ENCODE data around the gene SPSB2.

The SPSB2 gene

DNA sequence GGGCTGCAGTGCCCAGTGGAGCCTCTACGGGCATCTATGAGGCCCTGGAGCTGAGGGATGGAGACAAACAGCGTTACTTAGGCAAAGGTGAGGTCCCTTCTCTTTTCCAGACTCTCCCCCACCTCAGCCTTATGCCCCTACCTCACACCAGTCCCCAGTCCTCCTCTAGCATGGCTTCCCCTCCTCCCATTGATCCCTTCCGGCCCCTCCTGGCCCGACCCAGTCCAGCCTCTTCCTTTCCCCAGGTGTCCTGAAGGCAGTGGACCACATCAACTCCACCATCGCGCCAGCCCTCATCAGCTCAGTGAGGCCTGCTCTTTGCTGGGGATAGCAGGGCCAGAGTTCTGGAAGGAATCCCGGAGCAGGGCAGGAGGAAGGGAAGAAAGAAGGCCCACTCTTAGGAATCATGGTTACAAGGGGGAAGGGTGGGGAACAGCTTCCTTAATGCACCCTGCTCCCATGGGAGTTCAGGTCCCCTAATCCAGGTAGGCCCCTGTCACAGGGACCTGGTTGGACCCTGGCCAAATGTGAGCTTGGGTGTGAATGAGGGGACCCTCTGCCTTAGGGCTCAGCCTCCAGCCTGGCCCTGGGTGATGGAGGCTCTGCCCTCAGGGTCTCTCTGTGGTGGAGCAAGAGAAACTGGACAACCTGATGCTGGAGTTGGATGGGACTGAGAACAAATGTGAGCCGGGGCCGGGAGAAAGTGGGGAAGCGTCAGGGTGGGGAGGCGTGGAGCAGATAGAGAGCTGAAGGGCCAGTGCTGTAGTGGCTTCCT lies 43.5 kb upstream of the SPSB2 start:
- H3K36me3 ChIP-seq = peaks cover 65% of the 10 kb centered on the region
- no peak for TF ChIP-seq CTCF (IDR thresholded peaks at IDR 0.05; ENCODE audit: low read depth, low read length)
- peak overlapping the region; percentile 78 for H3K4me3 ChIP-seq (ENCODE audit: low read depth, low read length)
- H3K9me3 ChIP-seq (ENCODE audit: severe bottlenecking) = no peaks in the 10 kb centered on the region
- H3K27ac ChIP-seq = peak overlapping the region; percentile 76; the same call in 1 of the 2 replicates
- no peak for DNase-seq
- H3K27me3 ChIP-seq (ENCODE audit: insufficient read depth, low read depth, severe bottlenecking) = no peaks in the 10 kb centered on the region

GRCh38 chr12:6915789-6916285 lies 42.7 kb upstream of the SPSB2 start:
- H3K4me3 ChIP-seq (ENCODE audit: low read depth, low read length) = peak overlapping the region; percentile 78
- H3K27ac ChIP-seq = peak overlapping the region; percentile 76
- H3K36me3 ChIP-seq = peaks cover 57% of the 10 kb centered on the region
- no peak for TF ChIP-seq CTCF (IDR thresholded peaks at IDR 0.05; ENCODE audit: low read depth, low read length)
- no peak for DNase-seq
- H3K27me3 ChIP-seq (ENCODE audit: insufficient read depth, low read depth, severe bottlenecking) = no peaks in the 10 kb centered on the region
- H3K9me3 ChIP-seq (ENCODE audit: severe bottlenecking) = no peaks in the 10 kb centered on the region

DNA sequence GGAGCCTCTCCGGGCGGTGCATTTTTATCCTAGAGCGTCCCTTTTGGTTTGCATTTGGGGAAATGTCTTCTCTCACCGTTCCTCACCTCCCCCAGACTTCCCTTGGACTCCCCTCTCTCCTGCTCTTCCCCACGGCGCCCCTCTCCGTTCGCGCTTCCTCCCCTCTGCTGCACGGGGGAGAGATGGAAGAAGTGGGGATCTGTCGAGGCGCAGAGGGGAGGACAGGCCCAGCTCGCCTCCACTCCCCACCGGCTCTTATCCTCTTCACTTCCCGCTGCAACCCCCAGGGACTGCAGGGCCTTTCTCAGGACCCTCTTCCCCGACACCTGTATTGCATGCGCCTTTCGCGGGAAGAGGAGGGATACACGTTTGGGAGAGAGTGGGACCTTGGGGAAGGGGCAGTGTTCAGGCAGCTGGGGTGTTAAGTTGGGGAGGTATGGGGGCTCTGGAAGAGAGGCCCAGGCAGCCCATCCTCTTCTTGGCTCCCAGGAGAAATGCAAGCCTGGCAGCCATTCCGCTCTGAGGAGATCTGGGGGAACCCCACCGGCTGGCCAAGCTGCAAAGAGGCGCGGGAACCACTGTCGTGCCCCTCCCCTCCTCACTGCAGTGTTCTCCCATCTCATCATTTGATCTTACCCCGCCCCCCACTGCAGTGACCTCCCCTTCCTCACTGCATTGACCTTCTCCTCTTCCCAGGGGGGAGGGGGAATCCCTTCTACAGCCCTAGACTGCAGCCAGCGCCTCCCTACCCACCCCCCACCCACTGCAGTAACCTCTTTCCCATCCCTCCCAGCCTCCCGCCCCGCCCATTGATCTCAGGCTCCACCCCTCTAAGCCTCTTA lies 42.1 kb upstream of the SPSB2 start:
- peak overlapping the region; percentile 78 for H3K4me3 ChIP-seq (ENCODE audit: low read depth, low read length)
- peaks cover 51% of the 10 kb centered on the region for H3K36me3 ChIP-seq
- no peaks in the 10 kb centered on the region for H3K9me3 ChIP-seq (ENCODE audit: severe bottlenecking)
- no peaks in the 10 kb centered on the region for H3K27me3 ChIP-seq (ENCODE audit: insufficient read depth, low read depth, severe bottlenecking)
- no peak for TF ChIP-seq CTCF (IDR thresholded peaks at IDR 0.05; ENCODE audit: low read depth, low read length)
- peak overlapping the region; percentile 89 for H3K27ac ChIP-seq
- peak; percentile 96 for DNase-seq

DNA sequence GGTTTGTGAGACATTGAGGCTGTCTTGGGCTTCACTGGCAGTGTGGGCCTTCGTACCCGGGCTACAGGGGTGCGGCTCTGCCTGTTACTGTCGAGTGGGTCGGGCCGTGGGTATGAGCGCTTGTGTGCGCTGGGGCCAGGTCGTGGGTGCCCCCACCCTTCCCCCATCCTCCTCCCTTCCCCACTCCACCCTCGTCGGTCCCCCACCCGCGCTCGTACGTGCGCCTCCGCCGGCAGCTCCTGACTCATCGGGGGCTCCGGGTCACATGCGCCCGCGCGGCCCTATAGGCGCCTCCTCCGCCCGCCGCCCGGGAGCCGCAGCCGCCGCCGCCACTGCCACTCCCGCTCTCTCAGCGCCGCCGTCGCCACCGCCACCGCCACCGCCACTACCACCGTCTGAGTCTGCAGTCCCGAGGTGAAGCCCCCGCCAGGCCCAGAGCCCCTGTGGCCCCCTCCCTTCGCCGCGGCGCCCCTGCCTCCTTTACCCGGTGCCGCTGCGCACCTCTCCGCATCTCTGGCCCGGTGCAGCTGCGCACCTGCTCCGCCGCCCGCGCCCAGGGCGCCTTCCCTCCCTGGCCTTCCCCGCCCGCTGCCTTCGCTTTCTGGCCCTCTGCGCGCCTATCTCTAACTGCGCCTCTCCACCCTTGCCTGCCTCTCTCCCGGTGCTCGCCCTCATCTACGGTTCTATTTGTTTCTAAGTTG lies 41.3 kb upstream of the SPSB2 start, which contains the start of gene ENO2:
Gene ENO2 (plus strand): TSS at position 335 of the 701 bp plus-strand sequence. CDS start 1,253 bp downstream, outside the sequence.
- Histone ChIP-seq H3K4me3 (ENCODE audit: low read depth, low read length) (peak within 1 kb of the TSS; percentile 78), H3K27me3 (ENCODE audit: insufficient read depth, low read depth, severe bottlenecking) (no peaks in the 10 kb centered on the region), H3K36me3 (peaks cover 45% of the 10 kb centered on the region), H3K9me3 (ENCODE audit: severe bottlenecking) (no peaks in the 10 kb centered on the region), H3K27ac (peak within 1 kb of the TSS; percentile 89)
- TF ChIP-seq CTCF (IDR thresholded peaks at IDR 0.05; ENCODE audit: low read depth, low read length) = no peak
- DNase-seq = peak; percentile 75

- Histone ChIP-seq H3K27ac (no peak overlapping the region), H3K36me3 (peaks cover 26% of the 10 kb centered on the region), H3K9me3 (ENCODE audit: severe bottlenecking) (no peaks in the 10 kb centered on the region), H3K27me3 (ENCODE audit: insufficient read depth, low read depth, severe bottlenecking) (no peaks in the 10 kb centered on the region), H3K4me3 (ENCODE audit: low read depth, low read length) (no peak overlapping the region)
- TF ChIP-seq CTCF (IDR thresholded peaks at IDR 0.05; ENCODE audit: low read depth, low read length) = no peak
- DNase-seq = no peak
Observed at GRCh38 chr12:6912164-6912935, 39.2 kb upstream of the SPSB2 start.
